IMR-90 (cell line): Measurements from ENCODE around the gene MROH7. TPM values are rescaled to one million over a fixed set of nuclear protein-coding genes. Genes with fewer than 3 reads are reported as not detected.

ENCODE experiments used
- ATAC-seq: fragments of 200-7000 bp; cut with Tn5 transposase; 2 replicates; pipeline ENCODE4 v1.9.1; 2020; ENCODE audit warnings: low read depth, mild to moderate bottlenecking, moderate library complexity
- BruUV-seq: library from RNA; stranded (reverse); fragments of 400-500 nt; replicated peaks from 2 replicates; lab custom pipeline; 2021; lab: Mats Ljungman, UMichigan
- CTCF ChIA-PET: fragments of 300-600 bp; formaldehyde crosslinking; extraction: SDS; loops from one replicate; lab custom pipeline; 2021; ENCODE audit warnings: antibody characterized with exemption; lab: Yijun Ruan, JAX
- POLR2A ChIA-PET: fragments of 300-600 bp; sonication (Branson Sonifier 250); formaldehyde crosslinking; loops from one replicate; lab custom pipeline; 2022; ENCODE audit warnings: antibody characterized with exemption; ENCODE audit not compliant: unreplicated experiment; lab: Charles Lee
- DNase-seq: peaks from one replicate; pipeline ENCODE4 v3.0.0; 2013
- H2AFZ ChIP-seq: replicated peaks from 2 replicates; pipeline ENCODE3; 2013; ENCODE audit warnings: low read length, mild to moderate bottlenecking; ENCODE audit not compliant: poor library complexity
- H2AK5ac ChIP-seq: 2 replicates; pipeline ENCODE4 v1.6.1; 2013; ENCODE audit warnings: low read depth, low read length, inconsistent platforms
- H2AK9ac ChIP-seq: replicated peaks from 2 replicates; pipeline ENCODE3; 2013; ENCODE audit warnings: mild to moderate bottlenecking, low read depth, low read length, moderate library complexity; ENCODE audit not compliant: poor library complexity
- H2BK120ac ChIP-seq: 2 replicates; pipeline ENCODE4 v1.6.1; 2013; ENCODE audit warnings: low read depth, low read length, inconsistent platforms
- H2BK15ac ChIP-seq: 3 replicates; pipeline ENCODE4 v1.6.1; 2013; ENCODE audit warnings: low read depth, low read length, inconsistent platforms
- H2BK20ac ChIP-seq: 2 replicates; pipeline ENCODE4 v1.6.1; 2013; ENCODE audit warnings: low read depth, mild to moderate bottlenecking, inconsistent platforms, low read length, moderate library complexity
- H2BK5ac ChIP-seq: 2 replicates; pipeline ENCODE4 v1.6.1; 2013; ENCODE audit warnings: mild to moderate bottlenecking, low read depth, low read length, inconsistent platforms; ENCODE audit not compliant: poor library complexity, severe bottlenecking
- H3K14ac ChIP-seq: replicated peaks from 2 replicates; pipeline ENCODE4 v1.6.1; 2013; ENCODE audit warnings: low read depth, low read length, inconsistent platforms
- H3K18ac ChIP-seq: 2 replicates; pipeline ENCODE4 v1.6.1; 2013; ENCODE audit warnings: low read depth, low read length, control low read depth
- H3K23ac ChIP-seq: 2 replicates; pipeline ENCODE4 v1.6.1; 2013; ENCODE audit warnings: low read depth, low read length, inconsistent platforms
- H3K27ac ChIP-seq: 2 replicates; pipeline ENCODE4 v1.5.1; 2013; ENCODE audit warnings: mild to moderate bottlenecking, control low read depth, low read length; ENCODE audit not compliant: insufficient read depth
- H3K27me3 ChIP-seq: 2 replicates; pipeline ENCODE4 v1.6.1; 2013; ENCODE audit warnings: low read length; ENCODE audit not compliant: control insufficient read depth, insufficient read depth
- H3K36me3 ChIP-seq: 2 replicates; pipeline ENCODE4 v1.6.1; 2013; ENCODE audit warnings: low read length, mixed read lengths; ENCODE audit not compliant: control insufficient read depth, insufficient read depth
- H3K4ac ChIP-seq: 2 replicates; pipeline ENCODE4 v1.6.1; 2013; ENCODE audit warnings: low read depth, low read length, inconsistent platforms
- H3K4me1 ChIP-seq: 2 replicates; pipeline ENCODE4 v1.6.1; 2013; ENCODE audit warnings: low read length, mixed read lengths; ENCODE audit not compliant: control insufficient read depth, insufficient read depth
- H3K4me2 ChIP-seq: 2 replicates; pipeline ENCODE4 v1.6.1; 2013; ENCODE audit warnings: low read depth, mild to moderate bottlenecking, control low read depth, low read length, moderate library complexity
- H3K4me3 ChIP-seq: 2 replicates; pipeline ENCODE4 v1.5.1; 2013; ENCODE audit warnings: low read depth, mild to moderate bottlenecking, control low read depth, low read length, moderate library complexity; ENCODE audit not compliant: insufficient read depth
- H3K56ac ChIP-seq: 2 replicates; pipeline ENCODE4 v1.6.1; 2013; ENCODE audit warnings: low read length, inconsistent platforms; ENCODE audit not compliant: insufficient read depth; ENCODE audit errors: extremely low read depth
- H3K79me1 ChIP-seq, 2 experiments: 2 replicates each; pipeline ENCODE4 v1.6.1; 2013; ENCODE audit warnings: low read length in 2 of 2, inconsistent platforms in 1 of 2, low read depth in 1 of 2
- H3K9ac ChIP-seq: 2 replicates; pipeline ENCODE4 v1.6.1; 2013; ENCODE audit warnings: low read depth, low read length, control low read depth
- H3K9me1 ChIP-seq: 2 replicates; pipeline ENCODE4 v1.6.1; 2013; ENCODE audit warnings: low read length, inconsistent platforms; ENCODE audit not compliant: insufficient read depth
- H3K9me3 ChIP-seq: 2 replicates; pipeline ENCODE4 v1.6.1; 2013; ENCODE audit warnings: low read length; ENCODE audit not compliant: control insufficient read depth, insufficient read depth
- H4K20me1 ChIP-seq: 2 replicates; pipeline ENCODE4 v1.6.1; 2013; ENCODE audit warnings: low read length, inconsistent platforms; ENCODE audit not compliant: insufficient read depth
- H4K5ac ChIP-seq: 2 replicates; pipeline ENCODE4 v1.6.1; 2013; ENCODE audit warnings: mild to moderate bottlenecking, low read depth, low read length, control low read depth
- H4K8ac ChIP-seq, 2 experiments: 2 replicates each; pipeline ENCODE4 v1.6.1; 2013; ENCODE audit warnings: low read depth in 2 of 2, low read length in 2 of 2, control low read depth in 1 of 2, inconsistent platforms in 1 of 2
- H4K91ac ChIP-seq: 2 replicates; pipeline ENCODE4 v1.6.1; 2013; ENCODE audit warnings: low read depth, low read length, inconsistent platforms; ENCODE audit not compliant: insufficient read depth
- BHLHE40 ChIP-seq: fragments of 150-350 bp; IDR thresholded peaks from 2 replicates; pipeline ENCODE4 v1.6.1; 2016; ENCODE audit warnings: mild to moderate bottlenecking, low read depth, low read length
- CEBPB ChIP-seq: IDR thresholded peaks from 2 replicates; pipeline ENCODE4 v1.6.1; 2012; ENCODE audit warnings: low read depth, low read length, improper control_type of control experiment
- FOS ChIP-seq: fragments of 150-350 bp; IDR thresholded peaks from 2 replicates; pipeline ENCODE4 v1.6.1; 2016; ENCODE audit warnings: low read depth, low read length
- MAFK ChIP-seq: IDR thresholded peaks from 2 replicates; pipeline ENCODE4 v1.6.1; 2012; ENCODE audit warnings: low read depth, low read length, improper control_type of control experiment
- MAZ ChIP-seq: IDR thresholded peaks from 2 replicates; pipeline ENCODE4 v1.6.1; 2012; ENCODE audit warnings: low read depth, mild to moderate bottlenecking, low read length, improper control_type of control experiment, moderate library complexity, borderline replicate concordance
- MXI1 ChIP-seq: IDR thresholded peaks from 2 replicates; pipeline ENCODE4 v1.6.1; 2012; ENCODE audit warnings: low read depth, mild to moderate bottlenecking, low read length, moderate library complexity, borderline replicate concordance
- POLR2A ChIP-seq: IDR thresholded peaks from 2 replicates; pipeline ENCODE4 v1.6.1; 2012; ENCODE audit warnings: mild to moderate bottlenecking, low read depth, low read length
- RAD21 ChIP-seq: IDR thresholded peaks from 2 replicates; pipeline ENCODE4 v1.6.1; 2012; ENCODE audit warnings: low read length, improper control_type of control experiment
- RCOR1 ChIP-seq: IDR thresholded peaks from 2 replicates; pipeline ENCODE4 v1.6.1; 2012; ENCODE audit warnings: mild to moderate bottlenecking, low read length, improper control_type of control experiment; ENCODE audit not compliant: insufficient replicate concordance
- RFX5 ChIP-seq: IDR thresholded peaks from 2 replicates; pipeline ENCODE4 v1.8.0; 2012; ENCODE audit warnings: low read depth, mild to moderate bottlenecking, low read length, moderate library complexity
- SMC3 ChIP-seq: fragments of 150-350 bp; IDR thresholded peaks from 2 replicates; pipeline ENCODE4 v1.6.1; 2016; ENCODE audit warnings: low read depth, mild to moderate bottlenecking, antibody characterized with exemption, low read length, moderate library complexity
- WGBS, 2 experiments: methylation state at CpG; one replicate each; pipeline versions ENCODE4 v1.1.5 to v1.1.7; 2013; ENCODE audit warnings: missing lambda C conversion rate in 2 of 2; ENCODE audit not compliant: insufficient read length in 1 of 2; ENCODE audit errors: extremely low coverage in 2 of 2; 5-methylcytosine and 5-hydroxymethylcytosine counted together
- dilution Hi-C: fragments of 300-500 bp; cut with HindIII; formaldehyde crosslinking; loops from one replicate; pipeline ENCODE4 v1.14.3; 2018; ENCODE audit warnings: low sequenced_read_pairs; ENCODE audit not compliant: unreplicated experiment
- in situ Hi-C: fragments of 300-500 bp; cut with MboI; formaldehyde crosslinking; loops from 3 replicates; pipeline ENCODE4 v1.14.3; 2019; ENCODE audit warnings: low sequenced_read_pairs, inconsistent platforms, mixed read lengths
- intact Hi-C: fragments of 100-400 bp; cut with micrococcal nuclease; formaldehyde crosslinking; loops from 2 replicates; pipeline ENCODE4 v1.10.0; 2022
- polyA plus RNA-seq, 3 experiments: library from polyadenylated mRNA; depleted of rRNA; stranded (reverse); fragments of >200 nt; gene quantifications; 2 replicates each; pipeline ENCODE4 v1.2.3, GENCODE V29; 2012; ENCODE audit warnings: low replicate concordance in 1 of 3
- total RNA-seq: library from RNA; depleted of rRNA; stranded (reverse); fragments of >200 nt; gene quantifications from 2 replicates; pipeline ENCODE4 v1.2.3, GENCODE V29; 2012
- TF ChIP-seq, protein P1 (sequence below): fragments of 150-350 bp; IDR thresholded peaks from 2 replicates; pipeline ENCODE4 v1.6.1; 2017; ENCODE audit warnings: mild to moderate bottlenecking, antibody characterized with exemption, low read length, low read depth
- TF ChIP-seq, protein P2 (sequence below): fragments of 150-350 bp; IDR thresholded peaks from 2 replicates; pipeline ENCODE4 v1.6.1; 2016; ENCODE audit warnings: low read depth, mild to moderate bottlenecking, low read length, moderate library complexity, borderline replicate concordance
- TF ChIP-seq, protein P3 (sequence below): conservative IDR thresholded peaks from 2 replicates; pipeline ENCODE4 v1.5.1; 2012; ENCODE audit warnings: mild to moderate bottlenecking, low read depth, low read length, improper control_type of control experiment

The MROH7 gene
- total and polyA plus RNA-seq, 2 of the 4 experiments (the other 2 are of a cell fraction) = not detected

DNA sequence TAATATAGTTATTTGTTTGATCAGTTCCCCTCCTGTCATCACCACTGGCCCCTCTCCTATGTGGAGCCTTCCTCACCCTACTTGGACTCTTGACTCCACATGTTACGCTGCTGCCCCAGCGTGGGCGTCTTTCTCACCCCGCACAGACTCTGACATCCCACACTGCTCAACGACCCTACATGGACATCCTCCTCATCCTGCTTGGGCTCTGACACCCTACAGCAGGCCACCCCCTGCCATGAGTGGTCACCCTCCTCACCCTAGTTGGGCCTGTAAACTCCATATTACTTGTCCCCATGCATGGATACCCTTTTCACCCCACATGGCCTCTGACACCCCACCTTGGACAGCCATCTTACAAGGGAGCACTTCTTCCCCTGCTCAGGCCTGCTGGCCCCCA, 95.1 kb downstream of the MROH7 start:
- H3K4me1 ChIP-seq = no peaks in the 10 kb centered on the region
- ATAC-seq = no peak
- in situ Hi-C loops = no loop called here

More for the DNA sequence above, 95.1 kb downstream of the MROH7 start:
- TF ChIP-seq POLR2A (no peak), CEBPB (no peak), FOS (no peak), RFX5 (no peak), MAFK (no peak), RAD21 (no peak), MXI1 (no peak), RCOR1 (no peak), MAZ (no peak), BHLHE40 (no peak), SMC3 (no peak)
- TF ChIP-seq, protein P1, sequence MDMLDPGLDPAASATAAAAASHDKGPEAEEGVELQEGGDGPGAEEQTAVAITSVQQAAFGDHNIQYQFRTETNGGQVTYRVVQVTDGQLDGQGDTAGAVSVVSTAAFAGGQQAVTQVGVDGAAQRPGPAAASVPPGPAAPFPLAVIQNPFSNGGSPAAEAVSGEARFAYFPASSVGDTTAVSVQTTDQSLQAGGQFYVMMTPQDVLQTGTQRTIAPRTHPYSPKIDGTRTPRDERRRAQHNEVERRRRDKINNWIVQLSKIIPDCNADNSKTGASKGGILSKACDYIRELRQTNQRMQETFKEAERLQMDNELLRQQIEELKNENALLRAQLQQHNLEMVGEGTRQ = no peak
- TF ChIP-seq, protein P2, sequence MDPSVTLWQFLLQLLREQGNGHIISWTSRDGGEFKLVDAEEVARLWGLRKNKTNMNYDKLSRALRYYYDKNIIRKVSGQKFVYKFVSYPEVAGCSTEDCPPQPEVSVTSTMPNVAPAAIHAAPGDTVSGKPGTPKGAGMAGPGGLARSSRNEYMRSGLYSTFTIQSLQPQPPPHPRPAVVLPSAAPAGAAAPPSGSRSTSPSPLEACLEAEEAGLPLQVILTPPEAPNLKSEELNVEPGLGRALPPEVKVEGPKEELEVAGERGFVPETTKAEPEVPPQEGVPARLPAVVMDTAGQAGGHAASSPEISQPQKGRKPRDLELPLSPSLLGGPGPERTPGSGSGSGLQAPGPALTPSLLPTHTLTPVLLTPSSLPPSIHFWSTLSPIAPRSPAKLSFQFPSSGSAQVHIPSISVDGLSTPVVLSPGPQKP = no peak
- TF ChIP-seq, protein P3, sequence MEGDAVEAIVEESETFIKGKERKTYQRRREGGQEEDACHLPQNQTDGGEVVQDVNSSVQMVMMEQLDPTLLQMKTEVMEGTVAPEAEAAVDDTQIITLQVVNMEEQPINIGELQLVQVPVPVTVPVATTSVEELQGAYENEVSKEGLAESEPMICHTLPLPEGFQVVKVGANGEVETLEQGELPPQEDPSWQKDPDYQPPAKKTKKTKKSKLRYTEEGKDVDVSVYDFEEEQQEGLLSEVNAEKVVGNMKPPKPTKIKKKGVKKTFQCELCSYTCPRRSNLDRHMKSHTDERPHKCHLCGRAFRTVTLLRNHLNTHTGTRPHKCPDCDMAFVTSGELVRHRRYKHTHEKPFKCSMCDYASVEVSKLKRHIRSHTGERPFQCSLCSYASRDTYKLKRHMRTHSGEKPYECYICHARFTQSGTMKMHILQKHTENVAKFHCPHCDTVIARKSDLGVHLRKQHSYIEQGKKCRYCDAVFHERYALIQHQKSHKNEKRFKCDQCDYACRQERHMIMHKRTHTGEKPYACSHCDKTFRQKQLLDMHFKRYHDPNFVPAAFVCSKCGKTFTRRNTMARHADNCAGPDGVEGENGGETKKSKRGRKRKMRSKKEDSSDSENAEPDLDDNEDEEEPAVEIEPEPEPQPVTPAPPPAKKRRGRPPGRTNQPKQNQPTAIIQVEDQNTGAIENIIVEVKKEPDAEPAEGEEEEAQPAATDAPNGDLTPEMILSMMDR = no peak
- Histone ChIP-seq H3K18ac (no peak overlapping the region), H2AK9ac (no peak overlapping the region), H2BK20ac (no peak overlapping the region), H4K91ac (no peak overlapping the region), H3K4ac (no peak overlapping the region), H4K20me1 (no peaks in the 10 kb centered on the region), H4K5ac (no peak overlapping the region), H2BK15ac (no peak overlapping the region), H3K79me1 (0 out of 4 replicates have a peak, but pooled peaks cover 0 to 6% of the 10 kb centered on the region in 2 experiments), H3K4me3 (no peak overlapping the region), H3K9ac (no peak overlapping the region), H3K27me3 (no peaks in the 10 kb centered on the region), H3K27ac (no peak overlapping the region), H3K9me3 (no peaks in the 10 kb centered on the region), H3K9me1 (no peaks in the 10 kb centered on the region), H3K23ac (no peak overlapping the region), H2BK120ac (no peak overlapping the region), H2BK5ac (no peak overlapping the region), H3K14ac (no peak overlapping the region; the same call in 1 of the 2 replicates), H2AFZ (no peak overlapping the region), H2AK5ac (no peak overlapping the region), H3K36me3 (peaks cover 41% of the 10 kb centered on the region), H3K4me2 (no peak overlapping the region), H3K56ac (no peak overlapping the region), H4K8ac (no peak overlapping the region)
- ChIA-PET POLR2A (no interaction called here), CTCF (no interaction called here)
- dilution Hi-C loops = no loop called here
- no peak for DNase-seq
- 97% methylated on average over 5 of the region's 5 CpGs; no CpG with 5 or more reads in 1 of the 2 experiments for WGBS, 2 experiments
- intact Hi-C loops = no loop called here
- BruUV-seq = no TSS peak
